ENCODE data around the gene C16orf78. TPM values are rescaled to one million over a fixed set of nuclear protein-coding genes. Genes with fewer than 3 reads are reported as not detected.

C16orf78 gene
- total RNA-seq, 2 experiments from 2014 or later = not detected

DNA sequence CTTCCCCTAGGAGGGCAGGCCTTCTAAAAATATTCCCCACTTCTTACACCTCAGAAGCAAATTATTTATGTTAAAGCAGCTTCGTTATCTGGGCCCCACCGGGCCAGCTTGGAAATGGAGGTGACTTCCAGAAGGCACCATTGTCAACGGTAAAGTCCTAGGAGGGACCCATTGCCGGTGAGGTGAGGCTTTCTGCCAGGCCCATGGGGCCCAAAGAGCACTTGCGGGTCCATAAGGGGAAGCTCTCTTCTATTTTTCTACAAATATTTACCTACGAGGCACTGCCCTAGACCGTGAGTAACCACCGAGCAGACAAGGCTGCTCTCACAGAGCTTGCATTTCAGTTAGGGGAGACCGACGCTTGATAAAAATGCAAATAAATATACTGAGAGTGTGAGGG is 41.5 kb downstream of the C16orf78 start:
- Mint-ChIP-seq H3K4me3 (no peak overlapping the region), H3K9me3 (ENCODE audit: low read depth) (no peaks in the 10 kb centered on the region), H3K36me3 (no peaks in the 10 kb centered on the region), H3K4me1 (peaks cover 10% of the 10 kb centered on the region), H3K27ac (no peak overlapping the region), H3K27me3 (no peaks in the 10 kb centered on the region)
- no peak for DNase-seq
- CTCF ChIA-PET = no interaction called here
- ATAC-seq = no peak

- Mint-ChIP-seq H3K4me1 (peaks cover 10% of the 10 kb centered on the region), H3K4me3 (no peak overlapping the region), H3K27me3 (no peaks in the 10 kb centered on the region), H3K36me3 (no peaks in the 10 kb centered on the region), H3K9me3 (ENCODE audit: low read depth) (no peaks in the 10 kb centered on the region), H3K27ac (no peak overlapping the region)
- CTCF ChIA-PET = no interaction called here
- ATAC-seq (no peak), DNase-seq (no peak)
Observed at GRCh38 chr16:49416001-49416675, 42.5 kb downstream of the C16orf78 start.

GRCh38 chr16:49417354-49417753 is 43.8 kb downstream of the C16orf78 start:
- no peaks in the 10 kb centered on the region for H3K36me3 Mint-ChIP-seq
- CTCF ChIA-PET = no interaction called here
- ATAC-seq (no peak), DNase-seq (no peak)
- no peak overlapping the region for H3K27ac Mint-ChIP-seq
- H3K4me1 Mint-ChIP-seq = peaks cover 10% of the 10 kb centered on the region
- H3K4me3 Mint-ChIP-seq = no peak overlapping the region
- no peaks in the 10 kb centered on the region for H3K27me3 Mint-ChIP-seq
- no peaks in the 10 kb centered on the region for H3K9me3 Mint-ChIP-seq (ENCODE audit: low read depth)

- ATAC-seq (no peak), DNase-seq (no peak)
- H3K4me3 Mint-ChIP-seq = no peak overlapping the region
- H3K27me3 Mint-ChIP-seq = no peaks in the 10 kb centered on the region
- CTCF ChIA-PET = interaction anchor here (1.5 kb wide), 1 partner anchor 74 kb away, joined by 4 read pairs; no protein-coding TSS in a partner anchor
- no peaks in the 10 kb centered on the region for H3K9me3 Mint-ChIP-seq (ENCODE audit: low read depth)
- H3K27ac Mint-ChIP-seq = no peak overlapping the region
- peaks cover 10% of the 10 kb centered on the region for H3K4me1 Mint-ChIP-seq
- H3K36me3 Mint-ChIP-seq = no peaks in the 10 kb centered on the region
Observed at GRCh38 chr16:49419006-49419405, 45.4 kb downstream of the C16orf78 start.

GRCh38 chr16:49419862-49420261 is 46.3 kb downstream of the C16orf78 start:
- no peaks in the 10 kb centered on the region for H3K9me3 Mint-ChIP-seq (ENCODE audit: low read depth)
- H3K27me3 Mint-ChIP-seq = no peaks in the 10 kb centered on the region
- no peak overlapping the region for H3K4me3 Mint-ChIP-seq
- no peak for ATAC-seq
- H3K36me3 Mint-ChIP-seq = no peaks in the 10 kb centered on the region
- H3K27ac Mint-ChIP-seq = no peak overlapping the region
- CTCF ChIA-PET = no interaction called here
- no peak for DNase-seq
- peaks cover 10% of the 10 kb centered on the region for H3K4me1 Mint-ChIP-seq

DNA sequence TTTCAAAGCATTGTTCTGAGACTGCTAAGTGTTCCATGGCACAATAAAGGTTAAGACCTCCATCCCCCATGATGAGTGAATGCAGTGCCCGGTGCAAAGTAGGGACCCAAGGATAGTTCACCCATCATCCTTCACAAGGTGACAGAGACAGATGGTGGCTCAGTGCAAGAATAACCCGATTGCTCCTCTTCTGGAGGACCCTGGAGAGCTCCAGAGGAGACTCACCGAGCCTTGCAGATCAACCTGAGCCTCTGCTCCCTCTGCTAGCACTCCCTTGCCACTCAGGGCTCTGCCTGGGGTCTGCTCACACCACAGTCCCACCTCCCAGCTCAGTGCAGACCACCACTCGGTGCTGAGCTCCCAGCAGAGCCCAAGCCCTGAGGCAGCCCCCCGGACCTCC is 49.3 kb downstream of the C16orf78 start:
- DNase-seq (no peak), ATAC-seq (no peak)
- Mint-ChIP-seq H3K27ac (no peak overlapping the region), H3K27me3 (no peaks in the 10 kb centered on the region), H3K36me3 (no peaks in the 10 kb centered on the region), H3K9me3 (ENCODE audit: low read depth) (no peaks in the 10 kb centered on the region), H3K4me1 (peaks cover 10% of the 10 kb centered on the region), H3K4me3 (no peak overlapping the region)
- CTCF ChIA-PET = no interaction called here

GRCh38 chr16:49424961-49425360 is 51.4 kb downstream of the C16orf78 start:
- Mint-ChIP-seq H3K9me3 (ENCODE audit: low read depth) (no peaks in the 10 kb centered on the region), H3K27me3 (no peaks in the 10 kb centered on the region), H3K4me3 (no peak overlapping the region), H3K4me1 (peaks cover 2% of the 10 kb centered on the region), H3K36me3 (no peaks in the 10 kb centered on the region), H3K27ac (no peak overlapping the region)
- ATAC-seq (no peak), DNase-seq (no peak)
- CTCF ChIA-PET = no interaction called here

DNA sequence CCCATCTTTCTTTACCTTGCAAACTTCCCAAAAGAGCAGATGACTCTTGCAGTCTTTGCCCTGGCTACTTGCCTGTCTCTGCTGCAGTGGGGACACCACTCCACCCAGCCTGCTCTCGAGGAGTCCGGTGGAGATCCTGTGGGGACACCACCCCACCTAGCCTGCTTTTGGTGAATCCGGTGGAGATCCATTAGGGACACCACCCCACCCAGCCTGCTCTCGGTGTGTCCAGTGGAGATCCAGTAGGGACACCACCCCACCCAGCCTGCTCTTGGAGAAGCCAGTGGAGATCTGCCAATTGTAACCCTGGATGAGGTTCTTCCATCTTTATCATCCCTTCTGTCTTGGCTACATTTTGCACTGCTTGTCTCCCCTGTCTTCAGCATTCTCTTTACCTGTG is 54.2 kb downstream of the C16orf78 start:
- Mint-ChIP-seq H3K36me3 (no peaks in the 10 kb centered on the region), H3K4me3 (no peak overlapping the region), H3K27ac (no peak overlapping the region), H3K4me1 (peaks cover 2% of the 10 kb centered on the region), H3K27me3 (no peaks in the 10 kb centered on the region), H3K9me3 (ENCODE audit: low read depth) (no peaks in the 10 kb centered on the region)
- DNase-seq (no peak), ATAC-seq (no peak)
- CTCF ChIA-PET = no interaction called here

DNA sequence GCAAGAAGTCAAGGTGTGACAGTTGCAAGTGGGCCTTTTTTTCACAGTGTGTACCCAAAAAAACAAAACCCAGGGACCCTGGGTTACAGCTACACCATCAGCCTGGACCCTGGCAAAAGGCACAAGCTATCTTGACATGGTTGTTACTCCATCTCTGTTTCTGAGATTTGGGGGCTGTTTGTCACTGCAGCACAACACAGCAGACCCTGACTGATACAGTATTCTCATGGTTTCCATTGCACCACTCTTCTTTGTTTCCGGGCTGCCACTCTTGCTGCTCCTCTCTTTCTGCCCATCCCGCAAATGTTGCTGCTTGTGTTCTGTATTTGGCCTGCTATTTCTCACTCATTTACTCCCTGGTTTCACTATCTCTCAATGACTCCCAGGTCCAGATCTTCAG is 55.2 kb downstream of the C16orf78 start:
- H3K4me3 Mint-ChIP-seq = no peak overlapping the region
- H3K27ac Mint-ChIP-seq = no peak overlapping the region
- peaks cover 2% of the 10 kb centered on the region for H3K4me1 Mint-ChIP-seq
- H3K36me3 Mint-ChIP-seq = no peaks in the 10 kb centered on the region
- CTCF ChIA-PET = interaction anchor here (1.2 kb wide), 1 partner anchor 12 kb away, joined by 4 read pairs; no protein-coding TSS in a partner anchor
- DNase-seq (no peak), ATAC-seq (no peak)
- no peaks in the 10 kb centered on the region for H3K27me3 Mint-ChIP-seq
- H3K9me3 Mint-ChIP-seq (ENCODE audit: low read depth) = no peaks in the 10 kb centered on the region

GRCh38 chr16:49431040-49431439 is 57.4 kb downstream of the C16orf78 start:
- no peaks in the 10 kb centered on the region for H3K9me3 Mint-ChIP-seq (ENCODE audit: low read depth)
- no peak for ATAC-seq
- CTCF ChIA-PET = no interaction called here
- H3K4me3 Mint-ChIP-seq = no peak overlapping the region
- peaks cover 2% of the 10 kb centered on the region for H3K4me1 Mint-ChIP-seq
- no peak for DNase-seq
- no peaks in the 10 kb centered on the region for H3K36me3 Mint-ChIP-seq
- H3K27me3 Mint-ChIP-seq = no peaks in the 10 kb centered on the region
- H3K27ac Mint-ChIP-seq = no peak overlapping the region

DNA sequence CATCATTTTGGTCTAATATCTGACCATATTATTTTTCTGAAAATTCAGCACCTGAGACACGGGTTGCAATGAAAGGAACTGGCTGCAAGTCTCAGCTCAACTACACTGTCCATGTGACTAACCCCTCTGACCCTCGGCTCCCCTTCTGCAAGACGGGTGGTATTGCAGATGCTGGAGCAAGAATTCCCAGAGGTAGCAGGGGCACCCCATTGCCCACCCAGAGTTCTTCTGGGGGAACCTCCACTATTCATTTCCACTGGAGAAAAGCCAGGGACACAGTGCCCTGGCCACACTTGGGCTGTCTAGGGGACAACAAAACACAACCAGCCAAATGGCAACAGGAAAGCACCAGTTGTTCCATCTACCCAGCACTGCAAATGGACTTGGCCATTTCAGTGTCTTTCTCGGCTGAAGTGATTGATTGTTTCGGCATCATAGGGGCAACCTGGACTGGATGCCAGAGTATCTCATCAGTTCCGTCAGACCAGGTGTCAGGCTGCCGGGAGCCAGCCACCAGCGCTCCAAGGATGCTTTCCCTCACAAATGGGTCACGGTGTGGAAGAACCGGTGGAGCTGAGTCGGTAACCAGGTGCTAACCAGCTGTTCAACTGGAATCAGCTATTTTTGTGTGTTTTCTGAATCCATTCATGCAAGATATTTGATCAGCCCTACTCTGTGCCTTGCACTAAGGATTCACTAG is 58.1 kb downstream of the C16orf78 start:
- DNase-seq (no peak), ATAC-seq (no peak)
- Mint-ChIP-seq H3K4me3 (no peak overlapping the region), H3K4me1 (peaks cover 2% of the 10 kb centered on the region), H3K27ac (no peak overlapping the region), H3K27me3 (peaks cover 4% of the 10 kb centered on the region), H3K36me3 (no peaks in the 10 kb centered on the region), H3K9me3 (ENCODE audit: low read depth) (no peaks in the 10 kb centered on the region)
- CTCF ChIA-PET = no interaction called here

GRCh38 chr16:49434733-49435132 is 61.1 kb downstream of the C16orf78 start:
- Mint-ChIP-seq H3K4me3 (no peak overlapping the region), H3K4me1 (peaks cover 2% of the 10 kb centered on the region), H3K36me3 (no peaks in the 10 kb centered on the region), H3K27ac (no peak overlapping the region), H3K9me3 (ENCODE audit: low read depth) (no peaks in the 10 kb centered on the region), H3K27me3 (peaks cover 6% of the 10 kb centered on the region)
- CTCF ChIA-PET = no interaction called here
- DNase-seq = no peak
- ATAC-seq = no peak

DNA sequence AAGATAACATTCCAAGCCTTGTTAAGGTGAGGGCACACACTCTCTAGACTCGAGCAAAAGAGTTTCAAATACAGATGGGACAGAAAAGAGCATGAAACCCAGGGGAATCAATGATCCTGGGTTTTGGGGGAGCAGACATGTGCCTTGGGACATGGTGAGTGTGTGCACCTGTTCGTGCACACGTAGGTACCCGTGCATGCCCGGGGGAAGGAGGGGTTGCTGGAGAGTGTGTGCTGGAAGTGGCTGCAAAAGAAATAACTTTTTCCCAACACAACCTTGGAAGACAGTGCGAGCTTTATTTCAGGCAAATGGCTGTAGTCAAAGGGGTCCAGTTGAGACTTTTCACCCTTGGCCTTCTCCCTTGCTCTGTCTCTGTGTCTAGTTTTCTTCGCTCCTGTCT is 62.6 kb downstream of the C16orf78 start:
- Mint-ChIP-seq H3K4me3 (no peak overlapping the region), H3K9me3 (ENCODE audit: low read depth) (no peaks in the 10 kb centered on the region), H3K27me3 (peaks cover 6% of the 10 kb centered on the region), H3K27ac (no peak overlapping the region), H3K4me1 (peaks cover 4% of the 10 kb centered on the region), H3K36me3 (no peaks in the 10 kb centered on the region)
- ATAC-seq (no peak), DNase-seq (no peak)
- CTCF ChIA-PET = no interaction called here

- H3K36me3 Mint-ChIP-seq = no peaks in the 10 kb centered on the region
- no peak for ATAC-seq
- DNase-seq = no peak
- H3K4me1 Mint-ChIP-seq = peaks cover 13% of the 10 kb centered on the region
- no peak overlapping the region for H3K27ac Mint-ChIP-seq
- no peak overlapping the region for H3K4me3 Mint-ChIP-seq
- no peaks in the 10 kb centered on the region for H3K9me3 Mint-ChIP-seq (ENCODE audit: low read depth)
- CTCF ChIA-PET = no interaction called here
- H3K27me3 Mint-ChIP-seq = peaks cover 6% of the 10 kb centered on the region
Observed at GRCh38 chr16:49437344-49437743, 63.7 kb downstream of the C16orf78 start.

Data from activated CD8-positive, alpha-beta memory T cell treated with anti-CD3 and anti-CD28 coated beads, Interleukin-2, amount 10 ng/mL, durations not matched to agents 7 days and 5 days (primary cell).